ENCODE measurements around the gene SEPTIN5.

Gene SEPTIN5

DNA sequence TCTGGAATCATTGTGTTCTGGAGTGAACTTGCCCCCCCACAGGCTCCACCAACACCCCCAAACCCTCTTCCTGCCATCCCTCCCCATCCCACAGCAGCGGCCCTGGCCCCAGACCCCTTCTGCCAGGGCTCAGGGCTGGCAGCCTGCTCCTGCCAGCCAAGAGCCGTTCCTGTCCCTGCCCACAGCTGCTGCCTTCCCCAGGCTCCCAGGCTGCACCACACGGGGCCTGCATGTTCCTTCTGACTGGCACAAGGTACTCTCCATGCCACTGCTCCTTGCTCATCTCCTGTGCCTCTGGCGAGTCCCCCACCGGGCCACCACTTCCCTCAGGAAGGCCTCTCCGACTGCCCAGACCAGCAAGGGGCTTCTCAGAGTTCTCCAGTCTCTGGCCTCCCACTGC is 14.0 kb downstream of the SEPTIN5 start:
- no peak for TF ChIP-seq EZH2phosphoT487 (conservative IDR thresholded peaks at IDR 0.05; ENCODE audit: low read length)
- TF ChIP-seq, protein P1, sequence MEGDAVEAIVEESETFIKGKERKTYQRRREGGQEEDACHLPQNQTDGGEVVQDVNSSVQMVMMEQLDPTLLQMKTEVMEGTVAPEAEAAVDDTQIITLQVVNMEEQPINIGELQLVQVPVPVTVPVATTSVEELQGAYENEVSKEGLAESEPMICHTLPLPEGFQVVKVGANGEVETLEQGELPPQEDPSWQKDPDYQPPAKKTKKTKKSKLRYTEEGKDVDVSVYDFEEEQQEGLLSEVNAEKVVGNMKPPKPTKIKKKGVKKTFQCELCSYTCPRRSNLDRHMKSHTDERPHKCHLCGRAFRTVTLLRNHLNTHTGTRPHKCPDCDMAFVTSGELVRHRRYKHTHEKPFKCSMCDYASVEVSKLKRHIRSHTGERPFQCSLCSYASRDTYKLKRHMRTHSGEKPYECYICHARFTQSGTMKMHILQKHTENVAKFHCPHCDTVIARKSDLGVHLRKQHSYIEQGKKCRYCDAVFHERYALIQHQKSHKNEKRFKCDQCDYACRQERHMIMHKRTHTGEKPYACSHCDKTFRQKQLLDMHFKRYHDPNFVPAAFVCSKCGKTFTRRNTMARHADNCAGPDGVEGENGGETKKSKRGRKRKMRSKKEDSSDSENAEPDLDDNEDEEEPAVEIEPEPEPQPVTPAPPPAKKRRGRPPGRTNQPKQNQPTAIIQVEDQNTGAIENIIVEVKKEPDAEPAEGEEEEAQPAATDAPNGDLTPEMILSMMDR (IDR thresholded peaks at IDR 0.05; ENCODE audit: insufficient read depth, low read length, poor library complexity, severe bottlenecking) = no peak
- H3K27ac ChIP-seq (ENCODE audit: low read depth, low read length) = no peak overlapping the region
- no peak overlapping the region for H3K4me2 ChIP-seq (ENCODE audit: low read depth, low read length, poor library complexity, severe bottlenecking)
- no peaks in the 10 kb centered on the region for H4K20me1 ChIP-seq (ENCODE audit: low read depth, low read length)
- no peaks in the 10 kb centered on the region for H3K9me2 ChIP-seq (replicated peaks; ENCODE audit: insufficient read depth, low read length)
- no peak overlapping the region for H3K9ac ChIP-seq (ENCODE audit: low read length)
- H3K79me2 ChIP-seq (ENCODE audit: insufficient read depth, low read length) = no peaks in the 10 kb centered on the region
- no peak overlapping the region for H3K4me3 ChIP-seq (ENCODE audit: insufficient read depth, low read length, poor library complexity, severe bottlenecking)
- no peaks in the 10 kb centered on the region for H3K36me3 ChIP-seq (ENCODE audit: low read length)
- no peaks in the 10 kb centered on the region for H3K9me3 ChIP-seq (ENCODE audit: insufficient read depth, low read length)
- no peak overlapping the region for H2AFZ ChIP-seq (ENCODE audit: low read depth, low read length, severe bottlenecking)
- H3K27me3 ChIP-seq (ENCODE audit: low read length) = no peaks in the 10 kb centered on the region
- no peaks in the 10 kb centered on the region for H3F3A ChIP-seq (ENCODE audit: insufficient read depth)

DNA sequence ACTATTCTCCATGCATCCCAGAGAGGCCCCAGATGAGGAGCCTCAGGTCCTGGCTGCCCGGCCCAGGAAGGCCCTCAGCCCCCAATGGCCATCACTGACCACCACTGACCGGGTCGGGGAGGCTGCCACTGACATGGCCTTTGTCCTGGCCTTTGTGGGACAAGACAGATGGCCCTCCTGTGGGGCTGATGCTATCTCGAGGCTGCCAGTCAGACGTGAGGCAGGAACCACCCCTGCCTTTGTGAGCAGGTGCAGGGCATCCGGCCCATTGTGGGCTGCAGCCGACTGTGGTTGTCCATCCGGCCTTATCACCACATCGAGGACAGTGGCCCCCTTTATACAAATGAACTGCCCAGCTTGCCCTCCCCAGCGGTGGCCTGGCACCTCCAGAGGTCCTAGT is 14.5 kb downstream of the SEPTIN5 start:
- H3K9me3 ChIP-seq (ENCODE audit: insufficient read depth, low read length) = no peaks in the 10 kb centered on the region
- TF ChIP-seq EZH2phosphoT487 (conservative IDR thresholded peaks at IDR 0.05; ENCODE audit: low read length) = no peak
- TF ChIP-seq, protein P1 (IDR thresholded peaks at IDR 0.05; ENCODE audit: insufficient read depth, low read length, poor library complexity, severe bottlenecking) = no peak
- no peak overlapping the region for H3K4me3 ChIP-seq (ENCODE audit: insufficient read depth, low read length, poor library complexity, severe bottlenecking)
- no peaks in the 10 kb centered on the region for H3K36me3 ChIP-seq (ENCODE audit: low read length)
- H3K4me2 ChIP-seq (ENCODE audit: low read depth, low read length, poor library complexity, severe bottlenecking) = no peak overlapping the region
- no peak overlapping the region for H3K27ac ChIP-seq (ENCODE audit: low read depth, low read length)
- H2AFZ ChIP-seq (ENCODE audit: low read depth, low read length, severe bottlenecking) = no peak overlapping the region
- no peaks in the 10 kb centered on the region for H3F3A ChIP-seq (ENCODE audit: insufficient read depth)
- H3K9me2 ChIP-seq (replicated peaks; ENCODE audit: insufficient read depth, low read length) = no peaks in the 10 kb centered on the region
- no peaks in the 10 kb centered on the region for H3K79me2 ChIP-seq (ENCODE audit: insufficient read depth, low read length)
- H3K27me3 ChIP-seq (ENCODE audit: low read length) = no peaks in the 10 kb centered on the region
- no peak overlapping the region for H3K9ac ChIP-seq (ENCODE audit: low read length)
- no peaks in the 10 kb centered on the region for H4K20me1 ChIP-seq (ENCODE audit: low read depth, low read length)

DNA sequence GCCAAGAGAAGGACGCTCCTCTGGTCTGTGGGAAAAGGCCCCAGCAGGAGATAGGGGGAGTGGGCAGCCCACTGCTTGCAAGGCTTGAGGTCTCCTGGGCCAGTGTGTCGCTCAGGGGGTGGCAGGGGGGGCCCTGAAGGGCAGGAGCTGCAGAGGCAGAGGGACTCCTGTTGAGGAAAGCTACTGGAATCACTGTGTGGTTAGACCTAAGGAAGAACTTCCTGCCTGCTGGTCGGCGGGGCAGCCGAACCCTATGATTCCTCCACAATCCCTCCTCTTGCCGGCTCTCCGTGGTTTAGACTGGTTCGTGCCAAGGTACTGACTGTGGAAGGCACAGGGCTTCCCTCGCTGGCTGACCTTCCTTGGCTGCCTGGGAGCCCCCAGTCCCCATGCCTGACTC is 15.2 kb downstream of the SEPTIN5 start:
- no peak overlapping the region for H2AFZ ChIP-seq (ENCODE audit: low read depth, low read length, severe bottlenecking)
- H3K36me3 ChIP-seq (ENCODE audit: low read length) = no peaks in the 10 kb centered on the region
- H3K9me2 ChIP-seq (replicated peaks; ENCODE audit: insufficient read depth, low read length) = no peaks in the 10 kb centered on the region
- H3K4me2 ChIP-seq (ENCODE audit: low read depth, low read length, poor library complexity, severe bottlenecking) = no peak overlapping the region
- TF ChIP-seq EZH2phosphoT487 (conservative IDR thresholded peaks at IDR 0.05; ENCODE audit: low read length) = no peak
- TF ChIP-seq, protein P1 (IDR thresholded peaks at IDR 0.05; ENCODE audit: insufficient read depth, low read length, poor library complexity, severe bottlenecking) = no peak
- no peak overlapping the region for H3K9ac ChIP-seq (ENCODE audit: low read length)
- no peak overlapping the region for H3K27ac ChIP-seq (ENCODE audit: low read depth, low read length)
- H3K79me2 ChIP-seq (ENCODE audit: insufficient read depth, low read length) = no peaks in the 10 kb centered on the region
- H4K20me1 ChIP-seq (ENCODE audit: low read depth, low read length) = no peaks in the 10 kb centered on the region
- no peak overlapping the region for H3K4me3 ChIP-seq (ENCODE audit: insufficient read depth, low read length, poor library complexity, severe bottlenecking)
- H3K9me3 ChIP-seq (ENCODE audit: insufficient read depth, low read length) = no peaks in the 10 kb centered on the region
- no peaks in the 10 kb centered on the region for H3F3A ChIP-seq (ENCODE audit: insufficient read depth)
- H3K27me3 ChIP-seq (ENCODE audit: low read length) = no peaks in the 10 kb centered on the region

All from SU-DHL-6 (cell line).